HG03039 (cell line): ENCODE data around the gene LGR6.

Experiments
- ATAC-seq: cut with Tn5 transposase; IDR thresholded peaks from one replicate; pipeline ENCODE4 v1.9.1; 2021; ENCODE audit warnings: mild to moderate bottlenecking, moderate library complexity; ENCODE audit not compliant: unreplicated experiment

The LGR6 gene

GRCh38 chr1:202215472-202216130, 22.0 kb downstream of the LGR6 start:
- no peak for ATAC-seq

- ATAC-seq = no peak
Observed at GRCh38 chr1:202216691-202217090, 23.1 kb downstream of the LGR6 start.

- no peak for ATAC-seq
Observed at GRCh38 chr1:202217516-202217915, 23.9 kb downstream of the LGR6 start.

GRCh38 chr1:202217951-202218350, 24.4 kb downstream of the LGR6 start:
- ATAC-seq = no peak

- ATAC-seq = no peak
Observed at GRCh38 chr1:202220733-202221132, 27.1 kb downstream of the LGR6 start.

GRCh38 chr1:202221911-202222909, 28.6 kb downstream of the LGR6 start:
- no peak for ATAC-seq

- ATAC-seq = no peak
Observed at GRCh38 chr1:202223121-202223860, 29.7 kb downstream of the LGR6 start.

- ATAC-seq = no peak
Observed at GRCh38 chr1:202224453-202224852, 30.9 kb downstream of the LGR6 start.

- ATAC-seq = no peak
Observed at GRCh38 chr1:202225131-202225530, 31.5 kb downstream of the LGR6 start.

GRCh38 chr1:202227053-202227672, 33.6 kb downstream of the LGR6 start:
- no peak for ATAC-seq

GRCh38 chr1:202227997-202228401, 34.4 kb downstream of the LGR6 start:
- ATAC-seq = no peak

- ATAC-seq = no peak
Observed at GRCh38 chr1:202228484-202229122, 35.0 kb downstream of the LGR6 start.

GRCh38 chr1:202229376-202229775, 35.8 kb downstream of the LGR6 start:
- ATAC-seq = no peak

- ATAC-seq = no peak
Observed at GRCh38 chr1:202230061-202230938, 36.7 kb downstream of the LGR6 start.

GRCh38 chr1:202230939-202231645, 37.5 kb downstream of the LGR6 start:
- no peak for ATAC-seq

- no peak for ATAC-seq
Observed at GRCh38 chr1:202233171-202233570, 39.6 kb downstream of the LGR6 start.

GRCh38 chr1:202233804-202234203, 40.2 kb downstream of the LGR6 start:
- no peak for ATAC-seq

GRCh38 chr1:202234331-202235002, 40.9 kb downstream of the LGR6 start:
- ATAC-seq = no peak
